Sigmoid colon (tissue), 4 donors: ENCODE measurements around the gene ZNF407.
"Not testable (repeated sequence)": the region's sequence is repeated elsewhere in the genome, so short reads cannot be mapped to it uniquely, and the experiment has no call there.

Experiments used
- CTCF ChIP-seq, 4 experiments: fragments of 450-650 bp in 3 of 4; fragments of 200-600 bp in 1 of 4; IDR thresholded peaks; one replicate each; pipeline ENCODE4 v1.5.1; 2016 to 2019; ENCODE audit warnings: antibody characterized with exemption in 4 of 4, mild to moderate bottlenecking in 3 of 4, moderate library complexity in 2 of 4
- EP300 ChIP-seq, 4 donors: sonication (generic); formaldehyde crosslinking; IDR thresholded peaks; one replicate each; pipeline ENCODE4 v1.6.1; 2017; ENCODE audit warnings: antibody characterized with exemption in 4 of 4
- POLR2A ChIP-seq, 2 donors: fragments of 450-650 bp; IDR thresholded peaks; one replicate each; pipeline ENCODE4 v1.6.1; 2016; ENCODE audit warnings: antibody characterized with exemption in 2 of 2, mild to moderate bottlenecking in 2 of 2, moderate library complexity in 2 of 2
- POLR2AphosphoS5 ChIP-seq, 4 donors: sonication (generic); formaldehyde crosslinking; IDR thresholded peaks; one replicate each; pipeline ENCODE4 v1.6.1; 2017; ENCODE audit warnings: antibody characterized with exemption in 4 of 4

- not testable (repeated sequence) for TF ChIP-seq POLR2A, CTCF, POLR2AphosphoS5, EP300 (IDR thresholded peaks at IDR 0.05)
These were observed 32.5 kb upstream of the ZNF407 start for GRCh38 chr18:74565164-74565563.
